SK-N-SH (cell line): ENCODE results near the gene TRAPPC2L. TPM values are rescaled to one million over a fixed set of nuclear protein-coding genes. Genes with fewer than 3 reads are reported as not detected.
A peak's percentile ranks its signal among the peaks of the same experiment; 100 is the strongest.

Experiments used
- CTCF ChIA-PET: fragments of 300-600, 350-600 bp; formaldehyde crosslinking; extraction: SDS; loops from one replicate; lab custom pipeline; 2021; lab: Yijun Ruan, JAX
- POLR2A ChIA-PET: fragments of 350-600 bp; sonication (Branson Sonifier 250); formaldehyde crosslinking; extraction: SDS; loops from one replicate; lab custom pipeline; 2020; ENCODE audit warnings: antibody characterized with exemption, inconsistent platforms; lab: Yijun Ruan, JAX
- DNase-seq: peaks from one replicate; pipeline ENCODE4 v3.0.0; 2012
- H2AFZ ChIP-seq: fragments of 200-600 bp; sonication (generic); 2 replicates; pipeline ENCODE4 v1.8.1; 2016; ENCODE audit warnings: antibody characterized with exemption, mild to moderate bottlenecking, low read depth
- H3F3A ChIP-seq: fragments of 200-600 bp; sonication (generic); replicated peaks from 2 replicates; pipeline ENCODE3; 2016; ENCODE audit warnings: antibody characterized with exemption, mild to moderate bottlenecking; ENCODE audit not compliant: insufficient read depth
- H3K27ac ChIP-seq, 2 experiments: fragments of 200-500 bp in 1 of 2; fragments of 200-600 bp in 1 of 2; sonication (Bioruptor generic) in 1 of 2; sonication (generic), shearing (Covaris generic) in 1 of 2; 2 replicates each; pipeline versions ENCODE4 v1.5.1 to v1.6.1; 2014 to 2016; ENCODE audit warnings: low read depth in 2 of 2, inconsistent platforms in 1 of 2, low read length in 1 of 2, mild to moderate bottlenecking in 1 of 2, mixed read lengths in 1 of 2
- H3K27me3 ChIP-seq: fragments of 200-600 bp; sonication (generic), shearing (Covaris generic); 2 replicates; pipeline ENCODE4 v1.6.1; 2016; ENCODE audit warnings: mixed run types; ENCODE audit not compliant: insufficient read depth
- H3K36me3 ChIP-seq, 2 experiments: fragments of 200-500 bp in 1 of 2; fragments of 200-600 bp in 1 of 2; sonication (Bioruptor generic) in 1 of 2; sonication (generic) in 1 of 2; replicated peaks in 1 of 2; 2 replicates each; pipeline versions ENCODE3 to v1.5.1; 2014 to 2016; ENCODE audit warnings: low read length in 1 of 2, mild to moderate bottlenecking in 1 of 2; ENCODE audit not compliant: insufficient read depth in 2 of 2, control insufficient read depth in 1 of 2
- H3K4me1 ChIP-seq, 2 experiments: fragments of 200-500 bp in 1 of 2; fragments of 200-600 bp in 1 of 2; sonication (Bioruptor generic) in 1 of 2; sonication (generic), shearing (Covaris generic) in 1 of 2; 2 replicates each; pipeline versions ENCODE4 v1.5.1 to v1.6.1; 2014 to 2016; ENCODE audit warnings: low read depth in 1 of 2, low read length in 1 of 2, mixed run types in 1 of 2; ENCODE audit not compliant: insufficient read depth in 2 of 2, control insufficient read depth in 1 of 2
- H3K4me2 ChIP-seq: fragments of 200-600 bp; sonication (generic), shearing (Covaris generic); 2 replicates; pipeline ENCODE4 v1.6.1; 2017; ENCODE audit warnings: mixed run types
- H3K4me3 ChIP-seq, 2 experiments: fragments of 200-500 bp in 1 of 2; fragments of 200-600 bp in 1 of 2; sonication (Bioruptor generic) in 1 of 2; sonication (generic), shearing (Covaris generic) in 1 of 2; 2 replicates each; pipeline versions ENCODE4 v1.5.1 to v1.8.1; 2014 to 2016; ENCODE audit warnings: low read depth in 2 of 2, inconsistent platforms in 1 of 2, low read length in 1 of 2, mild to moderate bottlenecking in 1 of 2, mixed read lengths in 1 of 2, moderate library complexity in 1 of 2
- H3K79me2 ChIP-seq: fragments of 200-600 bp; sonication (generic); 2 replicates; pipeline ENCODE4 v1.8.1; 2017; ENCODE audit warnings: mild to moderate bottlenecking; ENCODE audit not compliant: insufficient read depth
- H3K9ac ChIP-seq: fragments of 200-600 bp; sonication (generic); 2 replicates; pipeline ENCODE4 v1.6.1; 2017; ENCODE audit warnings: mixed run types
- H3K9me2 ChIP-seq: fragments of 200-600 bp; sonication (generic); 2 replicates; pipeline ENCODE4 v1.6.1; 2017; ENCODE audit warnings: mixed run types
- H3K9me3 ChIP-seq: fragments of 200-600 bp; sonication (generic); 2 replicates; pipeline ENCODE4 v1.6.1; 2017; ENCODE audit warnings: mixed run types, mild to moderate bottlenecking, moderate library complexity
- H4K20me1 ChIP-seq: fragments of 200-600 bp; sonication (generic); 2 replicates; pipeline ENCODE4 v1.6.1; 2017; ENCODE audit warnings: mild to moderate bottlenecking, mixed run types; ENCODE audit not compliant: insufficient read depth
- EP300 ChIP-seq, 2 experiments: IDR thresholded peaks; 2 replicates each; pipeline versions ENCODE4 v1.4.0 to v1.6.1; 2012; ENCODE audit warnings: borderline replicate concordance in 1 of 2, low read depth in 1 of 2, low read length in 1 of 2
- EZH2phosphoT487 ChIP-seq: fragments of 200-600 bp; sonication (generic); IDR thresholded peaks from 2 replicates; pipeline ENCODE4 v1.6.1; 2017; ENCODE audit warnings: low read depth, mixed run types, mild to moderate bottlenecking, antibody characterized with exemption, moderate library complexity, borderline replicate concordance
- GABPA ChIP-seq: IDR thresholded peaks from 2 replicates; pipeline ENCODE4 v1.4.0; 2012; ENCODE audit warnings: low read depth, mild to moderate bottlenecking
- MEF2A ChIP-seq: IDR thresholded peaks from 2 replicates; pipeline ENCODE4 v1.4.0; 2012; ENCODE audit warnings: low read depth, borderline replicate concordance
- NFIC ChIP-seq: IDR thresholded peaks from 2 replicates; pipeline ENCODE4 v1.4.0; 2012; ENCODE audit warnings: borderline replicate concordance
- POLR2AphosphoS5 ChIP-seq: IDR thresholded peaks from 2 replicates; pipeline ENCODE4 v1.6.1; 2012; ENCODE audit warnings: low read depth, low read length
- RAD21 ChIP-seq: IDR thresholded peaks from 2 replicates; pipeline ENCODE4 v1.6.1; 2012; ENCODE audit warnings: mild to moderate bottlenecking, low read length
- RCOR1 ChIP-seq: fragments of 150-350 bp; IDR thresholded peaks from 2 replicates; pipeline ENCODE4 v1.6.1; 2017; ENCODE audit warnings: antibody characterized with exemption, low read length
- RXRA ChIP-seq: IDR thresholded peaks from 2 replicates; pipeline ENCODE4 v1.4.0; 2012; ENCODE audit warnings: low read depth, mild to moderate bottlenecking, borderline replicate concordance
- TAF1 ChIP-seq: IDR thresholded peaks from 2 replicates; pipeline ENCODE4 v1.6.1; 2012; ENCODE audit warnings: low read depth, mild to moderate bottlenecking, low read length, moderate library complexity, borderline replicate concordance
- TCF12 ChIP-seq: IDR thresholded peaks from 2 replicates; pipeline ENCODE4 v1.4.0; 2012
- TEAD4 ChIP-seq: IDR thresholded peaks from 2 replicates; pipeline ENCODE4 v1.4.0; 2012; ENCODE audit warnings: mild to moderate bottlenecking, borderline replicate concordance; ENCODE audit not compliant: insufficient read depth
- WGBS: methylation state at CpG from one replicate; pipeline ENCODE4 v1.1.6; 2017; ENCODE audit warnings: low lambda C conversion rate; 5-methylcytosine and 5-hydroxymethylcytosine counted together
- polyA plus RNA-seq, 3 experiments: library from polyadenylated mRNA; depleted of rRNA; stranded (reverse); fragments of >200 nt; gene quantifications; 2 replicates each; pipeline ENCODE4 v1.2.3, GENCODE V29; 2012
- TF ChIP-seq, protein P1 (sequence below): fragments of 200-600 bp; sonication (generic); IDR thresholded peaks from 2 replicates; pipeline ENCODE4 v1.6.1; 2017; ENCODE audit warnings: antibody characterized with exemption, mild to moderate bottlenecking, moderate library complexity
- TF ChIP-seq, protein P2 (sequence below): IDR thresholded peaks from 2 replicates; pipeline ENCODE4 v1.4.0; 2012; ENCODE audit warnings: low read depth
- TF ChIP-seq, protein P3 (sequence below): fragments of 150-350 bp; IDR thresholded peaks from 2 replicates; pipeline ENCODE4 v1.6.1; 2017; ENCODE audit warnings: antibody characterized with exemption, low read length, low read depth, borderline replicate concordance

The TRAPPC2L gene
- polyA plus RNA-seq, 1 of the 3 experiments (the other 2 are of a cell fraction): 73.9 TPM

DNA sequence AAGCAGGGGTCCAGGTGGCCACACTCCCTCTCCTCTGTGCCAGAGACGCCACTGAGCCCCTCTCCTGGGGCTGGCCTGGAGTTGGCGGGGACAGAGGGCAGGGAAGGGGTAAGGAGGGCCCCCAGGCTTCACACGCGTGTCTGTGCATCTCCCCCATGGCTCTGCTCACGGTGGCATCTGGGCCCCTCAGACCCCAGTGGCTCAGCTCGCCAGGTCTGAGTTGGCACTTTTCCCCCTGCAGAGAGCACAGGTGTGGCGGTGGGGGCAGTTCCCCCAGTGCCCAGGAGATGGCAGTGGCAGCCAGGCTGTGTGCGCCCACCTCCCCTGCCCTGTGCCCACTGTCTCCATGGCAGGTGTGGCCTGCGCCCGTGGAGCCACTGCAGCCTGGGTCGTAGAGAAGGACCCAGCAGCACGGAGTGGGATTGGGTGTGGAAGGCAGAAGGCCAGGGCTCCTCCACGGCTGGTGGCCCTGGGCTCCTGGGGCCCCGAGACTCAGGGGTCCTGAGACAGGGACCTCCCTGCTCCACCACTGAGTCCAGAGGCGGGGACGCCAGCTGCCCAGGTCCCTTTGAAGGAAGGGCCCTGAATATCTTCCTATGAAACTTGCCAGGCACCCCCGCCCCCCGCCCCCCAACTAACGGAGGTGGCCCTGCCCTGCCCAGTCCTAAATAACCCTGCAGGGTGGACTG lies 40.9 kb upstream of the TRAPPC2L start (continued):
- TF ChIP-seq, protein P1, sequence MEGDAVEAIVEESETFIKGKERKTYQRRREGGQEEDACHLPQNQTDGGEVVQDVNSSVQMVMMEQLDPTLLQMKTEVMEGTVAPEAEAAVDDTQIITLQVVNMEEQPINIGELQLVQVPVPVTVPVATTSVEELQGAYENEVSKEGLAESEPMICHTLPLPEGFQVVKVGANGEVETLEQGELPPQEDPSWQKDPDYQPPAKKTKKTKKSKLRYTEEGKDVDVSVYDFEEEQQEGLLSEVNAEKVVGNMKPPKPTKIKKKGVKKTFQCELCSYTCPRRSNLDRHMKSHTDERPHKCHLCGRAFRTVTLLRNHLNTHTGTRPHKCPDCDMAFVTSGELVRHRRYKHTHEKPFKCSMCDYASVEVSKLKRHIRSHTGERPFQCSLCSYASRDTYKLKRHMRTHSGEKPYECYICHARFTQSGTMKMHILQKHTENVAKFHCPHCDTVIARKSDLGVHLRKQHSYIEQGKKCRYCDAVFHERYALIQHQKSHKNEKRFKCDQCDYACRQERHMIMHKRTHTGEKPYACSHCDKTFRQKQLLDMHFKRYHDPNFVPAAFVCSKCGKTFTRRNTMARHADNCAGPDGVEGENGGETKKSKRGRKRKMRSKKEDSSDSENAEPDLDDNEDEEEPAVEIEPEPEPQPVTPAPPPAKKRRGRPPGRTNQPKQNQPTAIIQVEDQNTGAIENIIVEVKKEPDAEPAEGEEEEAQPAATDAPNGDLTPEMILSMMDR: peak; percentile 72
- peak; percentile 84 for TF ChIP-seq RAD21

DNA sequence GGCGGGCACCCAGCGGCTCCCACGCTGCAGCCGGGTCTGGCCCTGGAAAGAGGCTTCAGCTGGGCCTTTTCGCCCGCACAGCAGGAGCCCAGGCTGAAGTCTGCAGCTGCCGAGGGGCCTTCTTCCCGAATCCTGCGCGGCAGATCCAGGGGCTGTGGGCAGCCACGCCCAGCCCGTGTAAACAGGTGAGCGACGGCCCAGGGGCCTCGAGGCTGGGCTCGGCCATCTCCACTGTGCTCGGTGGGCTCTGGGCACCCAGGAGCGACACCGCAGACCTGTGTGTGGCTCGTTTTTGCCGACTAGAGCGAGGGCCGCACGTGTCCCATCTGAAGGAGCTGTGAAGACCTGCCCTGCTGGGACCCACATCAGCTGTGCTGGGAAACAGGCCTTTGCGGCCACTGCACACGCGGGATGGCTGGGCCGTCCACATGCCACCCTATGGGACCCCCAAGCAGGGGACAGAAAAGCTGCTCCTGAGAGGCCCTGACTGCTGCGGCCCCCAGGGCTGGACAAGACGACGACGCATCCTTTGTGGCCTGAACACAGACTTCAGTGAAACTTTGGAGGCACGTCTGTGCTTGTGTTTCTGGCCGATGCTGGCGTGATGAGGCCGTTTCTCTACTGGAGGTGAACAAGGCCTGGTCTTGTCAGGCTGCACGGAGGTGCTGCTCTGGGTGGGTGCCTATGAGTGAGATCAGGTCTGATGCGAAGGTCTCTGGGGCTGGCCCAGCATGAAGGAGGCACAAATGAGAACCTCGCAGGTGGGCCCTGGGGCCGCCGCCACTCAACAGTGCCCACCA lies 40.0 kb upstream of the TRAPPC2L start:
- Histone ChIP-seq H3K4me3 (no peak overlapping the region), H4K20me1 (no peaks in the 10 kb centered on the region), H3K9me3 (no peaks in the 10 kb centered on the region), H2AFZ (no peak overlapping the region), H3K9ac (no peak overlapping the region), H3K79me2 (no peaks in the 10 kb centered on the region), H3K9me2 (no peaks in the 10 kb centered on the region), H3K4me1 (peaks cover 0 to 11% of the 10 kb centered on the region in 2 experiments; a peak in 1 of 4 replicates), H3K4me2 (no peak overlapping the region), H3K27me3 (no peaks in the 10 kb centered on the region), H3K27ac (no peak overlapping the region), H3F3A (peaks cover 12% of the 10 kb centered on the region)
- CTCF ChIA-PET: interaction anchor here (0.6 to 9.1 kb wide), 17 partner anchors 10 to 401 kb away, joined by 3 to 82 read pairs (median 6); partner anchors contain the start of genes CDH15, GALNS, TRAPPC2L and ZNF778
- POLR2A ChIA-PET: interaction anchor here (1.1 kb wide), 1 partner anchor 41 kb away, joined by 3 read pairs; no protein-coding TSS in a partner anchor
- no peak for DNase-seq
- 90% methylated on average over 21 of the region's 41 CpGs for WGBS
- TF ChIP-seq EZH2phosphoT487 (no peak), TAF1 (no peak), RCOR1 (no peak)
- TF ChIP-seq, all 33 proteins: peak for 0
- H3K36me3 ChIP-seq: no peaks in the 10 kb centered on the region

DNA sequence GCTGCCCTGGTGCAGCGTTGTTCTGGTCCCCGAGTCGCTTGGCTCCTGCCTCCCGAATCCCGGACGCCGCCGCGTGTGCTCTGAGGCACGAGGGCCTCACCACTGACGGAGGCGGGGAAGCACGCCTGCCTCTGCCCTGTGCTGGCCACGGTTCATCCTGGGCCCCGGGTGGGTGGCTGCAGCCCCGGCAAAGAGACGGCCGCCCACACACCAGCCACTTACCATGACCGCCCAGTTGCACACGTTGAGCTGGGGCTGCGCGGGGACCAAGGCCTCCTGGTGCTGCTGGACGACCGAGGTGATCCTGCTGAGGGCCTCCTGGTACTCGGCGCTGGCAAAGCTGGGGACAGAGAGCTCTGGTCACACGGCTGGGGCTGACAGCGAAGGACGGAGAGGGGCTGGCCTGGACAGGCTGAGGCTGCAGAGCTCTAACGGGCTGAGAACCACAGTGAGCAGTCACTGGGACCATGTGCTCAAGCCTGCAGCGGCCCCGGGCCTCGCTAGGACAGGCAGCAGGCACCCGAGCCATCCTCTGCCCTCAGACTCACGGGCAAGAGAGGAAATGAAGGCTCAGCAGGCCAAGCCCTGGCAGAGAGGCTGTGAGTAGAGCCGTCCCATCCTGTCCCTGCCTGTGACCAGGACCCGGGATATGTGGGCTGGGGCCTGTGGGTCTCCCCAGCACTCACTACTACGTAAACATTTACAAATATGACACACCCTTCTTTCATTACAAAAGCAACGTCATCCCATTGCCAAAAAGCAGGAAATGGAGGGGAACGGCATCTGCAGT lies 38.9 kb upstream of the TRAPPC2L start:
- H3K4me2 ChIP-seq: no peak overlapping the region
- no peaks in the 10 kb centered on the region for H3K79me2 ChIP-seq
- H3K4me3 ChIP-seq: no peak overlapping the region
- no peak overlapping the region for H2AFZ ChIP-seq
- no peak overlapping the region for H3K27ac ChIP-seq
- CTCF ChIA-PET: interaction anchor here (0.8 to 9.1 kb wide), 6 partner anchors 9 to 351 kb away, joined by 3 to 82 read pairs (median 4); partner anchors contain the start of genes CDH15, GALNS and TRAPPC2L
- H3K9me3 ChIP-seq: no peaks in the 10 kb centered on the region
- peaks cover 0 to 8% of the 10 kb centered on the region in 2 experiments; a peak in 1 of 4 replicates for H3K4me1 ChIP-seq
- no peaks in the 10 kb centered on the region for H3K9me2 ChIP-seq
- DNase-seq: no peak
- no peaks in the 10 kb centered on the region for H3K27me3 ChIP-seq
- H4K20me1 ChIP-seq: no peaks in the 10 kb centered on the region
- POLR2A ChIA-PET: interaction anchor here (1.1 kb wide), 1 partner anchor 40 kb away, joined by 3 read pairs; no protein-coding TSS in a partner anchor
- peaks cover 1% of the 10 kb centered on the region for H3F3A ChIP-seq
- H3K36me3 ChIP-seq: peaks cover 0 to 8% of the 10 kb centered on the region in 2 experiments
- WGBS: 86% methylated on average over 15 of the region's 40 CpGs
- H3K9ac ChIP-seq: no peak overlapping the region
- TF ChIP-seq EZH2phosphoT487: no peak
- no peak for TF ChIP-seq RCOR1
- no peak for TF ChIP-seq EP300 (IDR thresholded peaks at IDR 0.05; ENCODE audit: borderline replicate concordance in 1 of 2, low read depth in 1 of 2, low read length in 1 of 2)
- TF ChIP-seq TCF12: no peak
- TF ChIP-seq TEAD4: no peak
- no peak for TF ChIP-seq POLR2AphosphoS5
- no peak for TF ChIP-seq TAF1
- TF ChIP-seq RXRA: no peak
- TF ChIP-seq, protein P2, sequence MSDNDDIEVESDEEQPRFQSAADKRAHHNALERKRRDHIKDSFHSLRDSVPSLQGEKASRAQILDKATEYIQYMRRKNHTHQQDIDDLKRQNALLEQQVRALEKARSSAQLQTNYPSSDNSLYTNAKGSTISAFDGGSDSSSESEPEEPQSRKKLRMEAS: no peak
- TF ChIP-seq MEF2A: no peak
- TF ChIP-seq RAD21: no peak
- no peak for TF ChIP-seq GABPA
- TF ChIP-seq, protein P3, sequence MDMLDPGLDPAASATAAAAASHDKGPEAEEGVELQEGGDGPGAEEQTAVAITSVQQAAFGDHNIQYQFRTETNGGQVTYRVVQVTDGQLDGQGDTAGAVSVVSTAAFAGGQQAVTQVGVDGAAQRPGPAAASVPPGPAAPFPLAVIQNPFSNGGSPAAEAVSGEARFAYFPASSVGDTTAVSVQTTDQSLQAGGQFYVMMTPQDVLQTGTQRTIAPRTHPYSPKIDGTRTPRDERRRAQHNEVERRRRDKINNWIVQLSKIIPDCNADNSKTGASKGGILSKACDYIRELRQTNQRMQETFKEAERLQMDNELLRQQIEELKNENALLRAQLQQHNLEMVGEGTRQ: no peak
- no peak for TF ChIP-seq NFIC
